Endothelial cell of umbilical vein (primary cell): ENCODE results near the gene NTN3.

Experiments
- MYC ChIP-seq: IDR thresholded peaks from one replicate; pipeline ENCODE4 v1.6.1; 2011; ENCODE audit warnings: mild to moderate bottlenecking, low read depth, low read length
- POLR2A ChIP-seq: IDR thresholded peaks from 2 replicates; pipeline ENCODE4 v1.6.1; 2012; ENCODE audit warnings: low read depth, mild to moderate bottlenecking, control low read depth, low read length
- TF ChIP-seq, protein P1 (sequence below), 2 donors: IDR thresholded peaks; 1 replicate in 1 of 2; 2 replicates in 1 of 2; pipeline ENCODE4 v1.5.1; 2011; ENCODE audit warnings: low read length in 2 of 2, mild to moderate bottlenecking in 2 of 2, moderate library complexity in 2 of 2, control low read depth in 1 of 2, inconsistent platforms in 1 of 2, low read depth in 1 of 2; ENCODE audit not compliant: insufficient read depth in 1 of 2; ENCODE audit errors: extremely low read depth in 1 of 2

DNA sequence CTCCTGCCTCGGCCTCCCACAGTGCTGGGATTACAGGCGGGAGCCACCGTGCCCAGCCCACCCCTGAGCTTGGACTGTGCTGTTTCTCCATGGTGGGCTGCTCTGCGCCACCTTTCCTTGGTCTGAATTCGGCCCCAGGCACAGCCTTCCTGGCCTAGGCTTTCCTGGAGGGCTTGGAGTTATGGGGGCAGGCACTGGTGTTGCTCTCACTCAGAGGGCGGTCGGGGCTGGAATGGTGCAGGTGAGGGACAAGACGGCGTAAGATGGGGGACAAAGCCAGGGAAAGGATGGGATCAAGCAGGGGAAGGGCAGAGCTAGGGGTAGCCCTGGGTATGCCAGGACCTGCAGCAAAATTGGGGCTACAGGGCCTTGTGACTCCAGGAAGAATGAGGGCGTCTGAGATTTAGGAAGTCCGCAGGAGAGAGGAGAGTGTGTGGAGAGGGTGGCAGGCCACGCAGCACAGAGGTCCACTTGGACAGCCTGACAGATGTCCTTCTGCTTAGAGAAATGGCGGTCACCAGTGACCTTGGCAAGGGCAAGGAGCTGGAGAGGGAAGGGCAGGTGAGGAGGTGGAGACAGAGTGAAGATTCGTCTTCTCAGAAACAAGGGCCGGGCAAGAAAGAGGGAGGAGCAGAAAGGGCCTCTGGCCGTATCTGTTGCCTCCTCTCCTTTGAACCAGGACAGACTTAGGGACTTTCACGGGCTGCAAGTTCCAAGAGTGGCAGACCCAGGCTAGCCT, 41.1 kb downstream of the NTN3 start:
- no peak for TF ChIP-seq POLR2A
- TF ChIP-seq MYC: no peak
- TF ChIP-seq, protein P1, sequence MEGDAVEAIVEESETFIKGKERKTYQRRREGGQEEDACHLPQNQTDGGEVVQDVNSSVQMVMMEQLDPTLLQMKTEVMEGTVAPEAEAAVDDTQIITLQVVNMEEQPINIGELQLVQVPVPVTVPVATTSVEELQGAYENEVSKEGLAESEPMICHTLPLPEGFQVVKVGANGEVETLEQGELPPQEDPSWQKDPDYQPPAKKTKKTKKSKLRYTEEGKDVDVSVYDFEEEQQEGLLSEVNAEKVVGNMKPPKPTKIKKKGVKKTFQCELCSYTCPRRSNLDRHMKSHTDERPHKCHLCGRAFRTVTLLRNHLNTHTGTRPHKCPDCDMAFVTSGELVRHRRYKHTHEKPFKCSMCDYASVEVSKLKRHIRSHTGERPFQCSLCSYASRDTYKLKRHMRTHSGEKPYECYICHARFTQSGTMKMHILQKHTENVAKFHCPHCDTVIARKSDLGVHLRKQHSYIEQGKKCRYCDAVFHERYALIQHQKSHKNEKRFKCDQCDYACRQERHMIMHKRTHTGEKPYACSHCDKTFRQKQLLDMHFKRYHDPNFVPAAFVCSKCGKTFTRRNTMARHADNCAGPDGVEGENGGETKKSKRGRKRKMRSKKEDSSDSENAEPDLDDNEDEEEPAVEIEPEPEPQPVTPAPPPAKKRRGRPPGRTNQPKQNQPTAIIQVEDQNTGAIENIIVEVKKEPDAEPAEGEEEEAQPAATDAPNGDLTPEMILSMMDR (IDR thresholded peaks at IDR 0.05; ENCODE audit: extremely low read depth in 1 of 2, insufficient read depth in 1 of 2, low read depth in 1 of 2, low read length in 2 of 2): no peak
